Activated B cell treated with CpG ODN at 0.5 μM for 24 hours (primary cell): ENCODE measurements around the gene ZNF334. TPM values are rescaled to one million over a fixed set of nuclear protein-coding genes. Genes with fewer than 3 reads are reported as not detected.

Source experiments
- ATAC-seq: fragments of 200-7000 bp; cut with Tn5 transposase; one replicate; pipeline ENCODE4 v1.10.0; 2021; ENCODE audit warnings: low read depth, mild to moderate bottlenecking, moderate library complexity
- CTCF ChIA-PET: fragments of 350-600 bp; sonication (Branson Sonifier 250); formaldehyde crosslinking; loops from one replicate; lab custom pipeline; 2021; ENCODE audit warnings: antibody characterized with exemption; lab: Charles Lee
- POLR2A ChIA-PET: fragments of 350-600 bp; sonication (Branson Sonifier 250); formaldehyde crosslinking; loops from one replicate; lab custom pipeline; 2021; ENCODE audit warnings: antibody characterized with exemption; lab: Charles Lee
- DNase-seq: peaks from one replicate; pipeline ENCODE4 v3.0.0; 2022
- H3K27ac Mint-ChIP-seq: one replicate; pipeline ENCODE4 v1.8.0; 2020; ENCODE audit warnings: mixed read lengths
- H3K27me3 Mint-ChIP-seq: one replicate; pipeline ENCODE4 v1.8.0; 2021; ENCODE audit warnings: mixed read lengths
- H3K36me3 Mint-ChIP-seq: one replicate; pipeline ENCODE4 v1.8.0; 2021; ENCODE audit warnings: low read depth, mixed read lengths
- H3K4me1 Mint-ChIP-seq: one replicate; pipeline ENCODE4 v1.8.0; 2021; ENCODE audit warnings: mixed read lengths
- H3K4me3 Mint-ChIP-seq: one replicate; pipeline ENCODE4 v1.8.0; 2020; ENCODE audit warnings: mild to moderate bottlenecking, mixed read lengths
- H3K9me3 Mint-ChIP-seq: one replicate; pipeline ENCODE4 v1.8.0; 2020; ENCODE audit warnings: mixed read lengths
- intact Hi-C: fragments of 100-400 bp; cut with micrococcal nuclease; formaldehyde crosslinking; loops from one replicate; pipeline ENCODE4 v1.15.1; 2024
- total RNA-seq: library from RNA; stranded (reverse); gene quantifications from 2 replicates; pipeline ENCODE4 v1.2.3, GENCODE V29; 2022
- TF ChIP-seq, protein P1 (sequence below): fragments of 200-600 bp; IDR thresholded peaks from one replicate; pipeline ENCODE4 v1.8.0; 2022; ENCODE audit warnings: antibody characterized with exemption, mild to moderate bottlenecking

The ZNF334 gene
- total RNA-seq, 1 donor from 2014 or later = 0.27 TPM

DNA sequence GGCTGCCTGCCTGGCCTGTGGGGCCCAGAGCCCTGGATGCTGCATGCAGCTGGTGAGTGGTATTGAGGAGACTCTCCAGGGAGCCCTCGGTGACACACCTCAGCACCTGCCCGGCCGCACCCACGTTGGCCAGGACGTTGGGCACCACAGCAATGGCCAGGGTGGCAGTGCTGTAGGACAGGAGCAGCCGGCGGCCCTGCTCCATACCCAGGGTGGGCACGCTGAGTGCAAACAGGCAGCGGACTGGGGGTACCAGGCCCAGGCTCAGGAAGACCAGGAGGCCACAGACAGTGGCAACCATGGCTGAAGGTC lies 32.4 kb upstream of the ZNF334 start:
- ChIA-PET CTCF (no interaction called here), POLR2A (no interaction called here)
- Mint-ChIP-seq H3K9me3 (no peaks in the 10 kb centered on the region), H3K36me3 (no peaks in the 10 kb centered on the region), H3K27me3 (no peaks in the 10 kb centered on the region), H3K4me1 (peaks cover 13% of the 10 kb centered on the region), H3K4me3 (no peak overlapping the region), H3K27ac (no peak overlapping the region)
- TF ChIP-seq, protein P1, sequence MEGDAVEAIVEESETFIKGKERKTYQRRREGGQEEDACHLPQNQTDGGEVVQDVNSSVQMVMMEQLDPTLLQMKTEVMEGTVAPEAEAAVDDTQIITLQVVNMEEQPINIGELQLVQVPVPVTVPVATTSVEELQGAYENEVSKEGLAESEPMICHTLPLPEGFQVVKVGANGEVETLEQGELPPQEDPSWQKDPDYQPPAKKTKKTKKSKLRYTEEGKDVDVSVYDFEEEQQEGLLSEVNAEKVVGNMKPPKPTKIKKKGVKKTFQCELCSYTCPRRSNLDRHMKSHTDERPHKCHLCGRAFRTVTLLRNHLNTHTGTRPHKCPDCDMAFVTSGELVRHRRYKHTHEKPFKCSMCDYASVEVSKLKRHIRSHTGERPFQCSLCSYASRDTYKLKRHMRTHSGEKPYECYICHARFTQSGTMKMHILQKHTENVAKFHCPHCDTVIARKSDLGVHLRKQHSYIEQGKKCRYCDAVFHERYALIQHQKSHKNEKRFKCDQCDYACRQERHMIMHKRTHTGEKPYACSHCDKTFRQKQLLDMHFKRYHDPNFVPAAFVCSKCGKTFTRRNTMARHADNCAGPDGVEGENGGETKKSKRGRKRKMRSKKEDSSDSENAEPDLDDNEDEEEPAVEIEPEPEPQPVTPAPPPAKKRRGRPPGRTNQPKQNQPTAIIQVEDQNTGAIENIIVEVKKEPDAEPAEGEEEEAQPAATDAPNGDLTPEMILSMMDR = no peak
- intact Hi-C loops = no loop called here
- ATAC-seq (no peak), DNase-seq (no peak)

DNA sequence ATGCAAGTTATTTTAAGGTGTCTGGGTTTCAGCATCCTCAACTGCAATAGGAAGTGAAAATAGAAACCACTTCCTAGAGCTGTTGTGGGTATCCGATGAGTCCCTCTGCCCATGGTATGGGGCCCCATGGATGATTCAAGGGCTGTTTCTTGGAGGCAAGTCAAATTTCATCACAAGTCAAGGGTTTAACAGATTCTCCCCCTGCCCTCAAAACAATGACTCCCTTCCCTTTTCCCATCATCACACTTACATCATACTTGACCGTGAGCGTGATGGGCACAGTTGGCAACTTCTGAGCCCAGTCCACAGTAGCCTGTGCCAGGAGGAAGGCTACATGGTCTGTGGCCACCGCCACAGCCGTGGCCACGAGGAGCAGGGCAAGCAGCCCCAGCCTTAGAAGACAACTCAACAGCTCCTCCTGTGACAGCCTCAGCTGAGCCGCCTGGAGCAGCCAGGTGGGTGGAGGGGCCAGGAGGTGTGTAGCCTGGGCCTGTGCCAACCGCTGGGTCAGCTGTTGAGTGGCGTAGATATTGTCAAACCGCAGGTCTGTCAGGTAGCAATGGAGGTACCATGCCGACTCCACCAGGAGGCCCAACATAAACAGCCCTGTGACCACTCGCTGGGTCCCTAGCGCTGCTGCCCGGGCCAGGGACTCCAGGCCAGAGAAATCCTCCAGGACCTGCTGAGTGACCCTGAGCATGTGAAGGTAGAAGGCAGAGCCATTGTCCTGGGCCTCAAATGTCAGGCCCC lies 31.9 kb upstream of the ZNF334 start:
- CTCF ChIA-PET = interaction anchor here (0.6 to 1.7 kb wide), 4 partner anchors 16 to 137 kb away, joined by 3 to 5 read pairs (median 4); no protein-coding TSS in a partner anchor
- Mint-ChIP-seq H3K9me3 (no peaks in the 10 kb centered on the region), H3K27ac (no peak overlapping the region), H3K36me3 (no peaks in the 10 kb centered on the region), H3K27me3 (peaks cover 4% of the 10 kb centered on the region), H3K4me1 (peaks cover 8% of the 10 kb centered on the region), H3K4me3 (no peak overlapping the region)
- POLR2A ChIA-PET = no interaction called here
- intact Hi-C loops = no loop called here
- ATAC-seq (no peak), DNase-seq (no peak)
- TF ChIP-seq, protein P1 = no peak

DNA sequence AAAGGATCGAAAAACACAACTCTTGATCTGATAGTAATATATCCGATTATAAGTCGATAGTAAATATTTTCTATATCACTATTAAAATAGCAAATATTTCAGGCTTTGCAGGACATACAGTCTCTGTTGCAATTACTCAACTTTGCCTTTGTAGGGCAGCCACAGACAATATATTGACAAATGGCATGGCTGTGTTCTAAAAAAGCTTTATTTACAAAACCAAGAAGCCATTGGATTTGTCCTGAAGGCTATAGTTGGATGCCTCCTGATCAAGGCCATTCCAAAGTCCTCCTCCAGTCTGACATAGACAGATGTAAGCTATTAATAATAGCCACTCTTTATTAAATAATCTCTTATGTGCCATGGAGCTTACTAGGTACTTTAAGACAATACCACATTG lies 31.2 kb upstream of the ZNF334 start:
- ChIA-PET POLR2A (no interaction called here), CTCF (interaction anchor here (0.6 to 1.7 kb wide), 4 partner anchors 17 to 138 kb away, joined by 3 to 5 read pairs (median 4); no protein-coding TSS in a partner anchor)
- Mint-ChIP-seq H3K4me1 (peaks cover 8% of the 10 kb centered on the region), H3K27me3 (peaks cover 7% of the 10 kb centered on the region), H3K27ac (no peak overlapping the region), H3K9me3 (no peaks in the 10 kb centered on the region), H3K36me3 (no peaks in the 10 kb centered on the region), H3K4me3 (no peak overlapping the region)
- ATAC-seq (no peak), DNase-seq (no peak)
- TF ChIP-seq, protein P1 = no peak
- intact Hi-C loops = no loop called here

DNA sequence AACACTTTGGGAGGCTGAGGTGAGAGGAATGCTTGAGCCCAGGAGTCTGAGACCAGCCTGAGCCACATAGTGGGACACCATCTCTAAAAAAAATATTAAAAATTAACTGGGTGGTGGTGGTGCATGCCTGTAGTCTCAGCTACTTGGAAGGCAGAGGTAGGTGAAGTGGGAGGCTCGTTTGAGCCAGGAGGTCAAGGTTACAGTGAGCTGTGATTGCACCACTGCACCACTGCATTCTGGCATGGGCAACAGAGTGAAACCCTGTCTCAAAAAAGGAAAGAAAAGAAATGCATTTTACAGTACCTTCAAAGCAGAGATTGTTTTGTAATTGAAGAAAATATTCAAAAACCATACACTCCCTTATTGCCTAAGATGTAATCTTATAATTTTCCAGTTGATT lies 30.6 kb upstream of the ZNF334 start:
- ChIA-PET POLR2A (interaction anchor here (0.8 kb wide), 1 partner anchor 137 kb away, joined by 21 read pairs; no protein-coding TSS in a partner anchor), CTCF (interaction anchor here (1.0 to 1.7 kb wide), 3 partner anchors 48 to 138 kb away, joined by 3 to 5 read pairs (median 4); no protein-coding TSS in a partner anchor)
- intact Hi-C loops = no loop called here
- Mint-ChIP-seq H3K4me1 (peaks cover 8% of the 10 kb centered on the region), H3K9me3 (no peaks in the 10 kb centered on the region), H3K27ac (no peak overlapping the region), H3K36me3 (no peaks in the 10 kb centered on the region), H3K27me3 (peaks cover 12% of the 10 kb centered on the region), H3K4me3 (no peak overlapping the region)
- TF ChIP-seq, protein P1 = no peak
- ATAC-seq (no peak), DNase-seq (no peak)

DNA sequence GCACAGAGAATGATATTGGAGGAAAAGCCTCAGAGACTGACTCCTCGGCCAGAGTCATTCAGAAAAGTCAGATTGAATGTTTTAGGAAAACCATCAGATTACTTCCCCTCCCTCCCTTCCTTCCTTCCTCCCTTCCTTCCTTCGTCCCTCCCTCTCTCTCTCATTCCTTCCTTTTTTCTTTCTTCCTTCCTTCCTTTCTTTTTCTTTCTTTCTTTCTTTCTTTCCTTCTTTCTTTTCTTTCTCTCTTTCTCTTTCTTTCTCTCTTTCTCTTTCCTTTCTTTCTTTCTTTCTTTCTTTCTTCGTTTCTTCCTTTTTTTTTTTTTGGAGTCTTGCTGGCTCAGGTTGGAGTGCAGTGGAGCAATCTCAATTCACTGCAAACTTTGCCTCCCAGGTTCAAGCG lies 29.7 kb upstream of the ZNF334 start:
- Mint-ChIP-seq H3K9me3 (no peaks in the 10 kb centered on the region), H3K27me3 (peaks cover 12% of the 10 kb centered on the region), H3K36me3 (no peaks in the 10 kb centered on the region), H3K4me3 (no peak overlapping the region), H3K27ac (no peak overlapping the region), H3K4me1 (peaks cover 8% of the 10 kb centered on the region)
- intact Hi-C loops = no loop called here
- DNase-seq (no peak), ATAC-seq (no peak)
- ChIA-PET CTCF (no interaction called here), POLR2A (interaction anchor here (0.8 kb wide), 1 partner anchor 138 kb away, joined by 21 read pairs; no protein-coding TSS in a partner anchor)
- TF ChIP-seq, protein P1 = no peak
